HepG2 (cell line): ENCODE measurements around the gene MECR. TPM values are rescaled to one million over a fixed set of nuclear protein-coding genes. Genes with fewer than 3 reads are reported as not detected.

Experiments
- ATAC-seq: fragments of 200-7000 bp; cut with Tn5 transposase; 3 replicates; pipeline ENCODE4 v1.9.1; 2020; ENCODE audit warnings: mild to moderate bottlenecking, moderate library complexity
- BruUV-seq: library from RNA; stranded (reverse); fragments of 400-500 nt; replicated peaks from 2 replicates; lab custom pipeline; 2021; lab: Mats Ljungman, UMichigan
- CTCF ChIA-PET: fragments of 300-600 bp; formaldehyde crosslinking; extraction: SDS; loops from one replicate; lab custom pipeline; 2021; ENCODE audit warnings: low total read pairs, inconsistent platforms, low intra/inter-chr PET ratio; lab: Yijun Ruan, JAX
- POLR2A ChIA-PET: fragments of 350-600 bp; sonication (Branson Sonifier 250); formaldehyde crosslinking; loops from one replicate; lab custom pipeline; 2020; ENCODE audit warnings: antibody characterized with exemption, inconsistent platforms; lab: Yijun Ruan, JAX
- DNase-seq: peaks from one replicate; pipeline ENCODE4 v3.0.0-alpha.2; 2015; ENCODE audit warnings: low spot score
- FAIRE-seq: peaks from 3 replicates; lab custom pipeline; 2011; peaks lifted over from hg19 to GRCh38; lab: Jason Lieb, UNC
- H2AFZ ChIP-seq: one replicate; pipeline ENCODE4 v1.6.1; 2011; ENCODE audit warnings: low read length, inconsistent platforms
- H3K27ac ChIP-seq: fragments of 300-600 bp; 3 replicates; pipeline ENCODE4 v1.8.0; 2011; ENCODE audit warnings: mixed run types, mild to moderate bottlenecking, mixed read lengths, low read length, inconsistent platforms; ENCODE audit not compliant: insufficient read depth; ENCODE audit errors: extremely low read length
- H3K27me3 ChIP-seq, 2 experiments: fragments of 200-600 bp in 1 of 2; 2 replicates in 1 of 2; 3 replicates in 1 of 2; pipeline versions ENCODE4 v1.6.0 to v1.8.0; 2011; ENCODE audit warnings: low read length in 2 of 2, mild to moderate bottlenecking in 2 of 2, moderate library complexity in 2 of 2, inconsistent platforms in 1 of 2; ENCODE audit not compliant: insufficient read depth in 2 of 2, control insufficient read depth in 1 of 2
- H3K36me3 ChIP-seq, 2 experiments: fragments of 200-600 bp in 1 of 2; replicated peaks in 1 of 2; 2 replicates in 1 of 2; 3 replicates in 1 of 2; pipeline versions ENCODE4 v1.5.1 to v1.8.0; 2011; ENCODE audit warnings: low read length in 2 of 2, inconsistent platforms in 1 of 2; ENCODE audit not compliant: insufficient read depth in 2 of 2, control insufficient read depth in 1 of 2
- H3K4me1 ChIP-seq: 2 replicates; pipeline ENCODE4 v1.5.1; 2012; ENCODE audit warnings: low read length, inconsistent platforms; ENCODE audit not compliant: insufficient read depth
- H3K4me2 ChIP-seq: 2 replicates; pipeline ENCODE4 v1.6.0; 2011; ENCODE audit warnings: low read depth, low read length, inconsistent platforms
- H3K4me3 ChIP-seq, 3 experiments: fragments of 200-600 bp in 1 of 3; sonication (generic), shearing (Covaris generic) in 1 of 3; replicated peaks in 1 of 3; 2 replicates each; pipeline ENCODE4 v1.5.1; 2011 to 2016; ENCODE audit warnings: low read length in 3 of 3, inconsistent platforms in 2 of 3, low read depth in 2 of 3, mild to moderate bottlenecking in 2 of 3, control low read depth in 1 of 3, mixed read lengths in 1 of 3; ENCODE audit not compliant: insufficient read depth in 1 of 3
- H3K79me2 ChIP-seq: one replicate; pipeline ENCODE4 v1.6.1; 2011; ENCODE audit warnings: low read length, inconsistent platforms; ENCODE audit not compliant: insufficient read depth
- H3K9ac ChIP-seq: 2 replicates; pipeline ENCODE4 v1.6.0; 2011; ENCODE audit warnings: mild to moderate bottlenecking, low read depth, low read length, inconsistent platforms; ENCODE audit not compliant: insufficient read depth
- H3K9me3 ChIP-seq: 2 replicates; pipeline ENCODE4 v1.5.1; 2012; ENCODE audit warnings: mild to moderate bottlenecking, low read length
- H4K20me1 ChIP-seq: 2 replicates; pipeline ENCODE4 v1.6.0; 2011; ENCODE audit warnings: inconsistent platforms, mild to moderate bottlenecking, low read length, moderate library complexity; ENCODE audit not compliant: insufficient read depth
- ATF1 ChIP-seq: IDR thresholded peaks from 2 replicates; pipeline ENCODE4 v1.6.1; 2016; ENCODE audit warnings: mild to moderate bottlenecking, control low read depth
- ATM ChIP-seq: fragments of 450-650 bp; IDR thresholded peaks from 2 replicates; pipeline ENCODE4 v1.7.1; 2017; ENCODE audit warnings: mild to moderate bottlenecking, borderline replicate concordance
- FLYWCH1 ChIP-seq: sonication (generic); formaldehyde crosslinking; IDR thresholded peaks from 2 replicates; pipeline ENCODE4 v1.8.1; 2023; ENCODE audit warnings: mild to moderate bottlenecking, missing genetic modification reagents
- POGK ChIP-seq: sonication (generic); formaldehyde crosslinking; conservative IDR thresholded peaks from 2 replicates; pipeline ENCODE4 v1.8.0; 2022; ENCODE audit warnings: mild to moderate bottlenecking, moderate library complexity, missing genetic modification reagents
- RBFOX2 ChIP-seq: fragments of 200-400 bp; formaldehyde crosslinking; IDR thresholded peaks from 2 replicates; pipeline ENCODE4 v1.6.1; 2017; ENCODE audit warnings: low read depth, mild to moderate bottlenecking, low read length
- U2AF1 ChIP-seq: fragments of 200-400 bp; formaldehyde crosslinking; optimal IDR thresholded peaks from 2 replicates; pipeline ENCODE3; 2017; ENCODE audit warnings: mild to moderate bottlenecking, low read depth, low read length
- ZFAT ChIP-seq: sonication (generic); formaldehyde crosslinking; conservative IDR thresholded peaks from 2 replicates; pipeline ENCODE4 v1.8.1; 2023; ENCODE audit warnings: missing genetic modification reagents, inconsistent platforms
- ZNF205 ChIP-seq: IDR thresholded peaks from 2 replicates; pipeline ENCODE4 v1.6.1; 2018; ENCODE audit warnings: missing biosample characterization, missing genetic modification reagents
- ZNF460 ChIP-seq: sonication (generic); formaldehyde crosslinking; IDR thresholded peaks from 2 replicates; pipeline ENCODE4 v1.5.1; 2020; ENCODE audit warnings: missing genetic modification reagents, mild to moderate bottlenecking, borderline replicate concordance
- WGBS: methylation state at CpG from one replicate; pipeline ENCODE4 v1.1.6; 2017; ENCODE audit warnings: low lambda C conversion rate; 5-methylcytosine and 5-hydroxymethylcytosine counted together
- in situ Hi-C: cut with HindIII; loops from 2 replicates; pipeline ENCODE4 v1.10.0; 2017; ENCODE audit warnings: low pct_unique_long_range_greater_than_20kb; ENCODE audit not compliant: extremely low pct_ligation_motif_present
- intact Hi-C: fragments of 100-400 bp; cut with micrococcal nuclease; formaldehyde crosslinking; loops from one replicate; pipeline ENCODE4 v1.10.0; 2022; ENCODE audit not compliant: unreplicated experiment
- polyA plus RNA-seq, 8 experiments: library from polyadenylated mRNA; depleted of rRNA in 3 of 8; stranded (reverse) in 7 of 8; unstranded in 1 of 8; fragments of >200 nt; fragmentation: Illumina TruSeq in 4 of 8; extraction: Trizol in 4 of 8; gene quantifications; 2 replicates each; pipeline versions ENCODE4 v1.2.1 to v1.2.3, GENCODE V29; 2011 to 2016; ENCODE audit warnings: low read depth in 4 of 8, missing spikeins in 1 of 8, mixed read lengths in 1 of 8; ENCODE audit not compliant: insufficient read depth in 1 of 8
- total RNA-seq, 5 experiments: library from RNA; depleted of rRNA; stranded (reverse); fragments of >200 nt; fragmentation: Illumina TruSeq; extraction: Trizol; gene quantifications; 2 replicates each; pipeline ENCODE4 v1.2.3, GENCODE V29; 2016; ENCODE audit warnings: low read depth in 1 of 5

MECR gene
- total and polyA plus RNA-seq, 2 of the 13 experiments (the other 11 are each of a cell fraction or from before 2014, with no cell fraction given) = 18.8 to 24.9 TPM

GRCh38 chr1:29177022-29177705 is 53.6 kb downstream of the MECR start:
- no TSS peak for BruUV-seq
- H3K9me3 ChIP-seq = no peaks in the 10 kb centered on the region
- 93% methylated on average over 12 of the region's 12 CpGs for WGBS
- DNase-seq (no peak), FAIRE-seq (no peak), ATAC-seq (no peak)
- POLR2A ChIA-PET = interaction anchor here (1.0 kb wide), 1 partner anchor 10 kb away, joined by 3 read pairs; no protein-coding TSS in a partner anchor
- no peak overlapping the region for H2AFZ ChIP-seq
- H4K20me1 ChIP-seq = peaks cover 62% of the 10 kb centered on the region
- H3K9ac ChIP-seq = no peak overlapping the region
- in situ Hi-C loops (no loop called here), intact Hi-C loops (no loop called here)
- no peak overlapping the region for H3K4me3 ChIP-seq
- peak overlapping the region; percentile 42 for H3K27ac ChIP-seq
- peaks cover 87% of the 10 kb centered on the region for H3K79me2 ChIP-seq
- H3K4me1 ChIP-seq = peaks cover 40% of the 10 kb centered on the region
- H3K36me3 ChIP-seq = peaks cover 3 to 23% of the 10 kb centered on the region in 2 experiments
- peak overlapping the region; percentile 42; the same call in 1 of the 2 replicates for H3K4me2 ChIP-seq
- H3K27me3 ChIP-seq = no peaks in the 10 kb centered on the region; a peak in 1 of 5 replicates
- peak; percentile 47; the same call in 1 of the 2 replicates for TF ChIP-seq RBFOX2
- no peak for TF ChIP-seq FLYWCH1
- TF ChIP-seq ZNF460 (CRISPR knock-in tag) = no peak
- no peak for TF ChIP-seq ZNF205 (CRISPR knock-in tag)
- no peak for TF ChIP-seq ATF1 (CRISPR knock-in tag)
- no peak for TF ChIP-seq ZFAT
- no peak for TF ChIP-seq U2AF1
- TF ChIP-seq ATM = no peak
- TF ChIP-seq POGK (CRISPR knock-in tag) = no peak
- CTCF ChIA-PET = no interaction called here
